NCI-H1436 treated with DMSO at 0.1 percent for 48 hours (cell line): ENCODE results near the gene CCDC88B.

Source experiments
- DNase-seq: peaks from one replicate; lab custom pipeline; 2025; lab: John Stamatoyannopoulos, UW

The CCDC88B gene

DNA sequence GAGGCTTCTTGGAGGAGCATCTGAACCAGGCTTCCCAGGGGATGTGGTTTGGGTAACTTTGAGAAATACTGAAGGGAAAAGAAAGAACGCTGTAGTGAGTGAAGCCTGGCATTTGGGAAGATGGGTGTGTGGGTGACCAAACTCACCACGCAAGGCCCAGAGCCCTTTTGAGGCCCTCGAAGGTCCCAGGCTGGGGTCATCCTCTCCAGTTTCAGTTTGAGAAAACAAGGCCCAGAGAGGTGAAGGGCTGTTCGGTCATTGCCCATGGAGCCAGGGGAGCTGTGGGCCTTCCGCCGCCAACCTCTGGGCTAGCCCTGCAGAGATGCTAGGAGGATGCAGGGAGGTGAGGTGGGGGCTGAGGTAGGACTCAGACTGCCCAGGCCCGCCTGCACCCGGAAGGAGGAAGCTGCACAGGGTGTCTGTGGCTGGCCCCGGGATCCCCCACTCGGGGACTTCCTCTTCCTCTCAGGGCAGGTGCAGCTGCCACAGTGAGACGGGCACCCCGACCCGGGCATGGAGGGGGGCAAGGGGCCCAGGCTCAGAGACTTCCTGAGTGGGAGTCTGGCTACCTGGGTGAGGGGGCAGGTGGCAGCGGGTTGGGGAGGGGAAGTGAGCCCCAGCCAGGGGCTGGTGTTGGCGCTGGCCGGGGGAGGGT is at the start of gene CCDC88B:
Gene CCDC88B, plus strand, starts transcription at position 451 of the 655 bp plus-strand sequence. Its CDS starts 63 bp downstream, at position 514.
- no peak for DNase-seq

GRCh38 chr11:64290352-64291261 is 49.4 kb upstream of the CCDC88B start:
- DNase-seq, result no peak

DNA sequence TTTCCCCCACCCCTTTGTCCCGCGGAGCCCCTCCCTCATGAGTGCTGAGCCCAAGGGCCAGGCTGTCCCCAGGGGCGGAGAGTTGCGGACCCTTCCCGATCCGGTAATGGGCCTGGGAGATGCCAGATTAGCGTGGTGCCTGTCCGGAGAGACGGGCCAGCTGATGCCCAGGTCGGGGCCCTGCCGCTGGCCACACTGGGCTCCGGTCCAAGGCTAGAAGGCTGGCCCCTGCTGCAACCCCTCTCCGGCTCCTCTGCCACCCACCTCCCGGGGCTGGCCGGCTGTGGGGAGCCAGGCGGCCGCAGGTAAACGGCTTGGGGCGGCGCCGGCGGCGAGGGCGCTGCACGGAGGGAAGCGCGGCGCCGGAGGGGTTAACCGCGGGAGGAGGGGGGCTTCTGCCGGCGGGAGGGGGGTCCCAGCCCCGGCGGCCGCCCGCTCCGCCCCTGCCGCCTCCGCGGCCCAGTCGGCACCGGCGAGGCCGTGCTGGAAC is 48.7 kb upstream of the CCDC88B start, which contains the start of gene KCNK4:
Gene KCNK4, plus strand, starts transcription at position 41 of the 490 bp plus-strand sequence. CDS start 1,717 bp downstream, outside the sequence.
- DNase-seq, result no peak

- DNase-seq, result no peak
These were observed 48.1 kb upstream of the CCDC88B start for GRCh38 chr11:64291752-64292459.

GRCh38 chr11:64292460-64293254 is 47.3 kb upstream of the CCDC88B start:
- DNase-seq, result no peak

- no peak for DNase-seq
These were observed 45.2 kb upstream of the CCDC88B start for GRCh38 chr11:64294774-64295173.

GRCh38 chr11:64295760-64296159 is 44.2 kb upstream of the CCDC88B start:
- DNase-seq, result no peak

DNA sequence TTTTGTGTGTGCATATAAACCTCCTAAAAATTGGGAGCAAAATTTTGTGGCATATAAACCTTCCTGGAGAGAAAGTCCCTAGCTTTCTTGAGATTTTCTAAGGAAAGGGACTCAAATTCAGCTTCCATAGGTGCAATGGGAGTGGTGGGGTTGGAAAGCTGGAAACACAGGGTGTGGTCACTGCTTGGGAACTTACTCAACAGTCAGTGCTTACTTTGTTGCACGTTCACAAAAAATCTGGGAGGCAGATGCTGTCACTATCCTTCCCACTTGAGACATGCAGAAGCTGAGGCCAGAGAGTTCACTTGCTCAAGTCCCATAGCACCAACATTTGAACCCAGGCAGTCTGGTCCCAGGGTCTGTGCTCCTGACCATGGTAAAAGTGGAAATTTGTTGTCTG is 43.8 kb upstream of the CCDC88B start:
- no peak for DNase-seq

GRCh38 chr11:64296830-64297698 is 42.9 kb upstream of the CCDC88B start:
- DNase-seq, result no peak

- no peak for DNase-seq
These were observed 42.2 kb upstream of the CCDC88B start for GRCh38 chr11:64297699-64298358.

DNA sequence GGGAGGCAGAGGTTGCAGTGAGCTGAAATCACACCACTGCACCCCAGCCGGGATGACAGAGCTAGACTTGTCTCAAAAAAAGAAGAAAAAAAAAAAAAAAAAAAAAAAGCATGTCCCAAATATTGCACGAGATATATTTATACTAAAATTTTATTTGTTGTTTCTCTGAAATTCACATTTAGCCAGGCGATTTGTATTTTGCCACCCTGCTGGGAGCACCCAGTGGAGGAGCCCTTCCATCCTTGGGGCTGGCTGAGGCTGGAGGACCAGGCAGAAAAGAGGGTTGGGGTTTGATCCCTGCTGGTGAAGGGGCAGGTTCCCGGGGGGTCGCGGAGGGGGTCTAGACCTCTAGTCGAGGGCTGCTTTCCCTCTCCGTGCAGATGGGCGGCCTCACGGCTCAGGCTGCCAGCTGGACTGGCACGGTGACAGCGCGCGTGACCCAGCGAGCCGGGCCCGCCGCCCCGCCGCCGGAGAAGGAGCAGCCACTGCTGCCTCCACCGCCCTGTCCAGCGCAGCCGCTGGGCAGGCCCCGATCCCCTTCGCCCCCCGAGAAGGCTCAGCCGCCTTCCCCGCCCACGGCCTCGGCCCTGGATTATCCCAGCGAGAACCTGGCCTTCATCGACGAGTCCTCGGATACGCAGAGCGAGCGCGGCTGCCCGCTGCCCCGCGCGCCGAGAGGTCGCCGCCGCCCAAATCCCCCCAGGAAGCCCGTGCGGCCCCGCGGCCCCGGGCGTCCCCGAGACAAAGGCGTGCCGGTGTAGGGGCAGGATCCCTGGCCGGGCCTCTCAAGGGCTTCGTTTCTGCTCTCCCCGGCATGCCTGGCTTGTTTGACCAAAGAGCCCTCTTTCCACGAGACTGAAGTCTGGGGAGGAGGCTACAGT is 40.8 kb upstream of the CCDC88B start:
- DNase-seq, result no peak

DNA sequence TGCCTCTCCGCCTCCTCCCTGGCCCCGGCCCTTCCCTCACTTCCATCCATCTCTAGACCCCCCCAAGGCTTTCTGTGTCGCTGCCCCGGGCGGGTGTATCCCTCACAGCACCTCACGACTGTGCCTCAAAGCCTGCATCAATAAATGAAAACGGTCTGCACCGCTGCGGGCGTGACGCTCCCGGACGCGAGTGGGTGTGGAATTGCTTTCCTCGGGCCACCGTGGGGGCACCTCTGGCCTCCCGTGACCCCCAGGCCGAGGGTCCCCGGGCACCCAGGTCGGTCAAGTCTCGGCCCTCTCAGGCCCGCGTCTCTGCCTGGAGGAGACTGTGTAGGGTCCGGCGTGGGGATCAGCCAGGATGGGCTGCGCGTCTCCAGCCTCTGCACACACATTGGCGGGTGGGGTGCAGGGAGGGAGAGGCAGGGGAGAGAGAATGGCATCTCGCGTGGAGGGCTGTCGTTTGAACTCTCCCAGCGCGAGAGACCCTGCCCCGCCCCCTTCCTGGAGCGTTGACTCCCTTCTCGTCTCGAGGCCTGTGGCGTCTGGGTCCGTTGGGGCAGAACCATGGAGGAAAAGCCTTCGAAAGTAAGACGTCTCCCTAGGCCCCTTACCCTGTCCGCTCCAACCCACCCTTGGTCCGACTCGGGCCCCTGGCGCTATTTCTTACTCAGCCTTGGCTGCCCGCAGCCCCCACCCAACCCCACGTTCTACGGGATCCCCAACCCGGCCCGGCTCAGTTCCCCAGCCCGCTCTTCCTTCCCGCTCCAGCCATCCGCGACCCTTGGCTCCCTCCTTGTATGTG is 40.0 kb upstream of the CCDC88B start, which contains the start of gene CATSPERZ:
Gene CATSPERZ, plus strand, starts transcription at position 512 of the 802 bp plus-strand sequence. Its CDS starts 53 bp downstream, at position 565.
- no peak for DNase-seq

GRCh38 chr11:64303109-64304031 is 36.6 kb upstream of the CCDC88B start:
- DNase-seq, result no peak

- no peak for DNase-seq
These were observed 36.0 kb upstream of the CCDC88B start for GRCh38 chr11:64304032-64304315.

DNA sequence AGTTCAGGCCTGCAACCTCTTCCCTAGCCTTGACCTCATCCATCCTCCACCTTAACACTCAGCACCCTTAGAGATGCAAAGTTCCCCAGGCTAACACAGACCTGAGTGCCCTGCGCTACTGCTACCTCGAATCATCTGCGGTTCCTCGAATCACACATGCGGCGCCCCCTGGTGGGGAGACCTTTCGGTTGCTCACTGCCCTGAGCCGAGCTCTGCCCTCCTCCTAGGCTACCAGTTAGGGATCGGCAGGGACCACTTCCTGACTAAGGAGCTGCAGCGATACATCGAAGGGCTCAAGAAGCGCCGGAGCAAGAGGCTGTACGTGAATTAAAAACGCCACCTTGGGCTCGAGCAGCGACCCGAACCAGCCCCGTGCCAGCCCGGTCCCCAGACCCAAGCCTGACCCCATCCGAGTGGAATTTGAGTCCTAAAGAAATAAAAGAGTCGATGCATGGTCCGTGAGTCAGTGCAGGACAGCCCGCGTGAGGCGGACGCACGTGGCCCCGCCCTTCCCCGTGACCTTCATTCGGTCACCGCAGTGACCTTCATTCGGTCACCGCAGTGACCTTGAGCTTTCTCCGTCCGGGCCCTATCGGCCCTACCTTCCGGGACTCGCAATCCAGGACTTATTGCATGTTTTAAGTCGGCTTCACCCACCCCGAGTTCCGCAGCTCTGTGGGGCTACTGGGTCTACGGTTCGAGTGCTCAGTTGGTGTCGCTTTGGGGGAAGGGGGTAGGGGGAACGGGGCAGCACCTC is 35.5 kb upstream of the CCDC88B start:
- peak; percentile 70 for DNase-seq

DNA sequence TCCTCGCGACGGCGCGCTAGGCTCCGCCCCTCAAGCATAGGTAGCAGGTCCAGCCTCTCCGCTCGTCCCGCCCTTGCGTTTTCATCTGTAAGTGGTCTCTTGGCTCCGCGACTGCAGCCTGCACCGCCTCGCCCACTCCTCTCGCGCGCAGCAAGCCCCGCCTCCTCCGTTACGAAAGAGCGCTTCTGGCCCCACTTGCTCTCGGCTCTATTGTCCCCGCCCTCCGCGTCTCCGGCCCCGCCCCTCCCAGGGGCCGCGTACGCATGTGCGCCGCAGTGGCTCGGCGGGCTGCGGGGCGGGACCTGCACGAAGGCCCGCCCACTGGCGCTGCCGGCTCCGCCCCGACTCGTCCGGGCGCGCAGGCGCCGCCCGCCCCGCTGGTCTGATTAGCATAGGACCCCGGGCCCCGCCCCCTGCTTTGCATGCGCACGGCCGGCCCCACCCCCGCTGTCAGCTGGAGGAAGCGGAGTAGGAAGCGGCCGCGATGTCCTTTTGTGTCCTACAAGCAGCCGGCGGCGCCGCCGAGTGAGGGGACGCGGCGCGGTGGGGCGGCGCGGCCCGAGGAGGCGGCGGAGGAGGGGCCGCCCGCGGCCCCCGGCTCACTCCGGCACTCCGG is 34.8 kb upstream of the CCDC88B start, which contains the start of gene ESRRA:
Gene ESRRA, plus strand, starts transcription at position 450 of the 616 bp plus-strand sequence. CDS start 1,656 bp downstream, outside the sequence.
- DNase-seq, result peak; percentile 97
